ENCODE results near the gene FRMD3.

FRMD3 gene

DNA sequence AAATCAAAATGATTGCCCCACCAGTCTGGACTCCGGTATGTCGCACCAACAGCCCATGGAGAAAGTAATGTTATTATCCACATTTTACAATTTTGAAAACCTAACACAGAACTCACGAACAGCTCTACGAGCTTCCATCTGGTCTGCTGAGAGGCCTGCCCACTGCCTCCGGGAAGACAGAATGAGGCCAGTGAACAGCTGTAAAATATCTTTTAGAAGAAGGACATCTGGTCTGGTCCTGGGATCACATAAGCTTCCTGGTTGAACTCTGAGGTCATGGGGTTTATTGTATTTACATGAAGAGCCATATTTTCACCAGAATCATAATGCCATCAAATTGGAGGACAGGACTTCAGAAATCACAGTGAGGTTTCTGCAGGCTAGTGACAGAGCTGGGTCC, 89.0 kb downstream of the FRMD3 start:
- ChIA-PET POLR2A (no interaction called here), CTCF (no interaction called here)
- no peak for TF ChIP-seq FOXK2 (IDR thresholded peaks at IDR 0.05)
- TF ChIP-seq SP1 (IDR thresholded peaks at IDR 0.05), result no peak
- no peak for TF ChIP-seq HDGF (IDR thresholded peaks at IDR 0.05; ENCODE audit: borderline replicate concordance)
- no peak for TF ChIP-seq NFRKB (IDR thresholded peaks at IDR 0.05)
- TF ChIP-seq FOXA1 (IDR thresholded peaks at IDR 0.05), result no peak
- no peak for TF ChIP-seq FOXM1 (IDR thresholded peaks at IDR 0.05; ENCODE audit: borderline replicate concordance)
- no peak for TF ChIP-seq ZNF384 (IDR thresholded peaks at IDR 0.05)
- TF ChIP-seq TARDBP (IDR thresholded peaks at IDR 0.05), result no peak
- TF ChIP-seq BHLHE40 (IDR thresholded peaks at IDR 0.05; ENCODE audit: borderline replicate concordance), result no peak
- TF ChIP-seq ELF4 (IDR thresholded peaks at IDR 0.05), result no peak
- TF ChIP-seq L3MBTL2 (conservative IDR thresholded peaks at IDR 0.05), result no peak
- TF ChIP-seq LEF1 (IDR thresholded peaks at IDR 0.05; ENCODE audit: borderline replicate concordance), result no peak
- TF ChIP-seq ARNT (IDR thresholded peaks at IDR 0.05), result no peak
- no peak for TF ChIP-seq SUZ12 (IDR thresholded peaks at IDR 0.05)
- TF ChIP-seq, protein P1, sequence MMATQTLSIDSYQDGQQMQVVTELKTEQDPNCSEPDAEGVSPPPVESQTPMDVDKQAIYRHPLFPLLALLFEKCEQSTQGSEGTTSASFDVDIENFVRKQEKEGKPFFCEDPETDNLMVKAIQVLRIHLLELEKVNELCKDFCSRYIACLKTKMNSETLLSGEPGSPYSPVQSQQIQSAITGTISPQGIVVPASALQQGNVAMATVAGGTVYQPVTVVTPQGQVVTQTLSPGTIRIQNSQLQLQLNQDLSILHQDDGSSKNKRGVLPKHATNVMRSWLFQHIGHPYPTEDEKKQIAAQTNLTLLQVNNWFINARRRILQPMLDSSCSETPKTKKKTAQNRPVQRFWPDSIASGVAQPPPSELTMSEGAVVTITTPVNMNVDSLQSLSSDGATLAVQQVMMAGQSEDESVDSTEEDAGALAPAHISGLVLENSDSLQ (IDR thresholded peaks at IDR 0.05), result no peak
- TF ChIP-seq CTBP1 (IDR thresholded peaks at IDR 0.05; ENCODE audit: borderline replicate concordance), result no peak
- DNase-seq (ENCODE audit: extremely low spot score), result no peak

DNA sequence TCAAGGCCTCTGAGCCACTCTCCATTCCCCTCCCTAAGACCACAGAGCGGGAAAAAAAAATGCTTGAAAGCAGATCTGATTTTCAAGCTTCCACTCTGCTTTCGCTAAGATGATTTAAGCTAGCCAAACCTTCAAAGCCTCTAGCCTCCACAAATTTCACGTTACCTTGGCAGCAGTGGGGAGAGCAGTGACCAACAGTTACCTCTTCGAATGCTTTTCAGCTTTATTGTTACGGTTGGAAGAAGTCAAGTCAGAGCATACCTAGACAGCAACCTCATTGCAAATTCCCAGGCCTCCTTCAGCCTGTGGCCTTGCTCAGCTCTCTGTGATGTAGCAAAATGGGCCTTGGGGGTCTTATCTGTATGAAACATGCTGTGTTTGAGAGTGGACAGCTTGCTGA, 89.6 kb downstream of the FRMD3 start:
- POLR2A ChIA-PET, result no interaction called here
- no peak for DNase-seq (ENCODE audit: extremely low spot score)
- TF ChIP-seq ELF4 (IDR thresholded peaks at IDR 0.05) (no peak), FOXK2 (IDR thresholded peaks at IDR 0.05) (no peak), TARDBP (IDR thresholded peaks at IDR 0.05) (no peak), ZNF384 (IDR thresholded peaks at IDR 0.05) (no peak), BHLHE40 (IDR thresholded peaks at IDR 0.05; ENCODE audit: borderline replicate concordance) (no peak), SP1 (IDR thresholded peaks at IDR 0.05) (no peak), NFRKB (IDR thresholded peaks at IDR 0.05) (no peak), ARNT (IDR thresholded peaks at IDR 0.05) (no peak), CTBP1 (IDR thresholded peaks at IDR 0.05; ENCODE audit: borderline replicate concordance) (no peak), LEF1 (IDR thresholded peaks at IDR 0.05; ENCODE audit: borderline replicate concordance) (no peak), HDGF (IDR thresholded peaks at IDR 0.05; ENCODE audit: borderline replicate concordance) (no peak), L3MBTL2 (conservative IDR thresholded peaks at IDR 0.05) (no peak), FOXA1 (IDR thresholded peaks at IDR 0.05) (no peak), SUZ12 (IDR thresholded peaks at IDR 0.05) (no peak), FOXM1 (IDR thresholded peaks at IDR 0.05; ENCODE audit: borderline replicate concordance) (no peak)
- TF ChIP-seq, protein P1 (IDR thresholded peaks at IDR 0.05), result no peak
- CTCF ChIA-PET, result no interaction called here

DNA sequence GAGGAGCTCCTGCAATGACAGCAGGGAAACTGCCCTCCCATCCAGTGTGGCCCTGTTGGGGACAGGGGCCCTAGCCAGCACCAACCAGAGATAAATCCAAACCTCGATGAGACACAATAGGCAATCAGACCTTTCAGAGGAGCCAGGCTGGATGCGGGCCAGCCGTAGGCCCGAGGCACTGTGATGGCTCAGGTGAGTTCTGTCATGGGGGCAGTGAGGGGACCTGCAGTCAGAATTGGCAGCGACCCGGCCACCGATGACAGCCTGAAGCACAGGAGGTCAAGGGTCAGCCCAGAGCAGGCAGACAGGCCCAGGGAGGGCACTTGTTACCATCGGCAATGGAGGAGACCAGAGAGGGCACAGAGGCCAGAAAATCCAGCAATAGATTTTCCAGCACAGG, 90.8 kb downstream of the FRMD3 start:
- POLR2A ChIA-PET, result no interaction called here

DNA sequence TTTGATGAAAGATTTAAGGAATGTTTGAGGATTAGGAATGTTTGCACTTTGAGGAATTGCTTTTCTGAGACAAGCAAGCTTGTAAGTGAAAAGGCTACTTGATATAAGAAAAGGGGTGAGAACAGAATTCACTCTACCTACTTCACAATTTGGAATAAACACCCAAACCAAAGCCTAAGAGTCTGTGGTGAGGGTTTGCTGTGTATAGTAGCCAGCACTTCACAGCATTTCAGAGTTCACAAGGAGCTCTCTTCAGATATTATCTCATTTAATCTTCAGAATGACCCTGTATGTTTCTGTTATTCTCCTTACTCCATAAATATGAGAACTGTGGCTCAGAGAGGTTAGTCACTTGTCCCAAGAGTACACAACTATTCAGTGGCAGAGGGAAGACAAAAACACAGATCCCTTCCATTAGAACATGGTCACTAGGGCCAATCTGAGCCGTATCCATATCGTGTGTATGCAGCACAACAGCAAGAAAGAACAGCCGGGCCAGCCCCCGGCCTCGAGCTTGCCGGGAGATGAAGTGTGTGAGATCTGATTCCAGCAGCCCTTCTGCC, 92.4 kb downstream of the FRMD3 start:
- TF ChIP-seq BHLHE40 (IDR thresholded peaks at IDR 0.05; ENCODE audit: borderline replicate concordance), result no peak
- no peak for TF ChIP-seq TARDBP (IDR thresholded peaks at IDR 0.05)
- no peak for TF ChIP-seq NFRKB (IDR thresholded peaks at IDR 0.05)
- TF ChIP-seq FOXK2 (IDR thresholded peaks at IDR 0.05), result no peak
- no peak for TF ChIP-seq ARNT (IDR thresholded peaks at IDR 0.05)
- TF ChIP-seq L3MBTL2 (conservative IDR thresholded peaks at IDR 0.05), result no peak
- POLR2A ChIA-PET, result no interaction called here
- CTCF ChIA-PET, result no interaction called here
- no peak for DNase-seq (ENCODE audit: extremely low spot score)

More for the DNA sequence above, 90.8 kb downstream of the FRMD3 start:
- no peak for DNase-seq (ENCODE audit: extremely low spot score)
- CTCF ChIA-PET, result no interaction called here
- no peak for TF ChIP-seq FOXK2 (IDR thresholded peaks at IDR 0.05)
- no peak for TF ChIP-seq FOXA1 (IDR thresholded peaks at IDR 0.05)
- no peak for TF ChIP-seq FOXM1 (IDR thresholded peaks at IDR 0.05; ENCODE audit: borderline replicate concordance)
- TF ChIP-seq ELF4 (IDR thresholded peaks at IDR 0.05), result no peak
- no peak for TF ChIP-seq LEF1 (IDR thresholded peaks at IDR 0.05; ENCODE audit: borderline replicate concordance)
- TF ChIP-seq HDGF (IDR thresholded peaks at IDR 0.05; ENCODE audit: borderline replicate concordance), result no peak
- no peak for TF ChIP-seq ARNT (IDR thresholded peaks at IDR 0.05)
- TF ChIP-seq CTBP1 (IDR thresholded peaks at IDR 0.05; ENCODE audit: borderline replicate concordance), result no peak
- TF ChIP-seq ZNF384 (IDR thresholded peaks at IDR 0.05), result no peak
- TF ChIP-seq L3MBTL2 (conservative IDR thresholded peaks at IDR 0.05), result no peak
- no peak for TF ChIP-seq SP1 (IDR thresholded peaks at IDR 0.05)
- TF ChIP-seq, protein P1 (IDR thresholded peaks at IDR 0.05), result no peak
- no peak for TF ChIP-seq SUZ12 (IDR thresholded peaks at IDR 0.05)
- TF ChIP-seq NFRKB (IDR thresholded peaks at IDR 0.05), result no peak
- TF ChIP-seq BHLHE40 (IDR thresholded peaks at IDR 0.05; ENCODE audit: borderline replicate concordance), result no peak

DNA sequence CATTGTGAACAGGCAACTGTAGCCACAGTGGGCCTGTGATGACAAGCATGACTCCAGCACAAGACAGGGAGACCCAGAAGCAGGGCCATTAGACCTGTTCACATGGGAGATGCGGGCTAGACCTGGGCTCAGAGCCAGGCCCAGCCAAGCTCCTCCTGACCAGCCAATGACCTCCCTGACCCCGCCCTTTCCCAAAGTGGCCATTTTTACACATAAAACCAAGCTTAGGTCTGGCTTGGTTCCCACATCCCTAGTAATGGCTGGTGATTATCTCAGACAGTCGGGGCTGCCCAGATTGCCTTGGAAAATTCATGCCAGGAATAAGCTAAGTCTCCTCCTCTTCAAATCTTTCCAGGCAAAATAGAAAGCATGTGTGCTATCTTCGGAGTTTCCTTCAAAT, 94.1 kb downstream of the FRMD3 start:
- TF ChIP-seq NFRKB (IDR thresholded peaks at IDR 0.05), result no peak
- no peak for TF ChIP-seq HDGF (IDR thresholded peaks at IDR 0.05; ENCODE audit: borderline replicate concordance)
- TF ChIP-seq FOXA1 (IDR thresholded peaks at IDR 0.05), result no peak
- TF ChIP-seq ZNF384 (IDR thresholded peaks at IDR 0.05), result no peak
- TF ChIP-seq LEF1 (IDR thresholded peaks at IDR 0.05; ENCODE audit: borderline replicate concordance), result no peak
- TF ChIP-seq SUZ12 (IDR thresholded peaks at IDR 0.05), result no peak
- no peak for TF ChIP-seq SP1 (IDR thresholded peaks at IDR 0.05)
- no peak for TF ChIP-seq ELF4 (IDR thresholded peaks at IDR 0.05)
- no peak for TF ChIP-seq CTBP1 (IDR thresholded peaks at IDR 0.05; ENCODE audit: borderline replicate concordance)
- DNase-seq (ENCODE audit: extremely low spot score), result no peak
- CTCF ChIA-PET, result no interaction called here
- POLR2A ChIA-PET, result no interaction called here

DNA sequence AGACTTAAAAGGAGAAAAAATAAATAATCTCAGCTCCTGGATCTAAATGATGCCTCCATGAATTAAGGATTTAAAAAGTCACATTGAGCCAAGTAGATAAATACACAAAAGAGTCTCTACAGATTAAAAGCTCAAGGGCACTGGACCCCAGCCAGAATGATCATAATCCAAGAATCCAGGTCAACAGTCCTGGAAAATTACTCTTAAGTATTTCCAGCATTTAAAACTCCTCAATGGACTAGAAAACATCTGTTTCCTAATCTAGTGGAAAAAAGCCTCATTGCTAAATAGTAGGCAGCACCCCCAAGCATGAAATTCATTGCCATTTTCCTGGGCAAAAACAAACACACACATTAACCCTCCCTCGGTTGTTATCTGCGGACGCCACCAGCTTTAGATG, 96.8 kb downstream of the FRMD3 start:
- CTCF ChIA-PET, result interaction anchor here (0.7 kb wide), 1 partner anchor 107 kb away, joined by 3 read pairs; no protein-coding TSS in a partner anchor
- POLR2A ChIA-PET, result no interaction called here
- no peak for DNase-seq (ENCODE audit: extremely low spot score)
- TF ChIP-seq FOXA1 (IDR thresholded peaks at IDR 0.05) (no peak), SP1 (IDR thresholded peaks at IDR 0.05) (no peak), L3MBTL2 (conservative IDR thresholded peaks at IDR 0.05) (no peak), FOXK2 (IDR thresholded peaks at IDR 0.05) (no peak), SUZ12 (IDR thresholded peaks at IDR 0.05) (no peak), ELF4 (IDR thresholded peaks at IDR 0.05) (no peak)

All from HEK293T (cell line).